Measurements from ENCODE around the gene GIMD1.

The GIMD1 gene

DNA sequence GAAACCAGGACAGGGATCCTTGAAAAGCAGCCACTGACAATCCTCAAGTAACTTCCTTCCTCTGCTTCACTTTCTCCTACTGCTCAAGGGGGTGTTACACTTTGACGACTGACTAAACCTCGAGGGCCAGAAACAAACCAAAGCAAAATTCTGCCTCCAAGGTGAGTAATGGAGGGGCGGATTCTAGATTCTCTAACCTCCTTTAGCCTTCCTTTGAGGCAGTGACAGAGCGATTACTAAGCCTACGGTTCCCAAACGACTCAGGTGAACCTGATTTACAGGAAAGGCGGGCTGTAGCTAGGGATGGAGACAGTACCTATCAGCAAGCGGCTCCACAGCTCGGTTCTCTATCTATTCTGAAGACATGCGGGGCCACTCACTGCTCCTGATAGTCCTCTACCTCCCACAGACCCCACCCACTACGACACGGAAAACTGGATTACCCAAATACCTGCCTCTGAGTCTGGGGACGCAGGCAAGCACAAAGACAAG, 53.1 kb downstream of the GIMD1 start:
- no peak for DNase-seq (ENCODE audit: low spot score)

- no peak for DNase-seq (ENCODE audit: low spot score)
Measured at GRCh38 chr4:106314960-106315359, 53.6 kb downstream of the GIMD1 start.

GRCh38 chr4:106312997-106313522, 55.5 kb downstream of the GIMD1 start:
- no peak for DNase-seq (ENCODE audit: low spot score)

DNA sequence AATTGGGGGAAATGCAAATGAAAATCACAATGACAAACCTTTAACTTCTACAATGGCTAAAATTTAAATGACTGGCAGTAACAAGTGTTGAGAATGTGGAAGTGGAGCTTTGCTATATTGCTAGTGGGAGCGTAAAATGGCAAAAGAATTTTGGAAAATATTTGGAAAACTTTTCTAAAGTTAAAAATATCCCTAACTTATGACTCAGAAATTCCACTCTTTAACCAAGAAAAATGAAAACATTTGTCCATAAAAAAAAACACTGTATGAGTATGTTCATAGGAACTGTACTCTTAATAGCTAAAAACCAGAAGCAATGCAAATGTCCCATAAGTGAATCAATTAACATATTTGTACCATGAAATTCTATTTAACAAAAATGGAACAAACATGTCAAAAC, 56.2 kb downstream of the GIMD1 start:
- DNase-seq (ENCODE audit: low spot score): no peak
